Smooth muscle cell (in vitro differentiated cells): ENCODE results near the gene ORC4. TPM values are rescaled to one million over a fixed set of nuclear protein-coding genes. Genes with fewer than 3 reads are reported as not detected.

Experiments
- DNase-seq: peaks from one replicate; lab custom pipeline; 2025; ENCODE audit not compliant: unreplicated experiment; lab: John Stamatoyannopoulos, UW
- H2AFZ ChIP-seq: fragments of 200-600 bp; sonication (generic); 2 replicates; pipeline ENCODE4 v1.6.0; 2016; ENCODE audit warnings: antibody characterized with exemption, low read depth, mild to moderate bottlenecking
- H3F3A ChIP-seq: fragments of 200-600 bp; sonication (generic); 2 replicates; pipeline ENCODE4 v1.6.0; 2017; ENCODE audit warnings: antibody characterized with exemption, low read depth
- H3K27ac ChIP-seq: fragments of 200-600 bp; sonication (generic); 2 replicates; pipeline ENCODE4 v1.5.1; 2016; ENCODE audit warnings: low read depth, mild to moderate bottlenecking
- H3K27me3 ChIP-seq: fragments of 200-600 bp; sonication (generic); 2 replicates; pipeline ENCODE4 v1.6.1; 2016; ENCODE audit warnings: low read depth, mild to moderate bottlenecking
- H3K36me3 ChIP-seq: fragments of 200-600 bp; sonication (generic); 2 replicates; pipeline ENCODE4 v1.5.1; 2016; ENCODE audit warnings: low read depth
- H3K4me1 ChIP-seq: fragments of 200-600 bp; sonication (generic); 2 replicates; pipeline ENCODE4 v1.5.1; 2016; ENCODE audit warnings: low read depth
- H3K4me2 ChIP-seq: fragments of 200-600 bp; sonication (generic); 2 replicates; pipeline ENCODE4 v1.6.0; 2016; ENCODE audit warnings: mild to moderate bottlenecking
- H3K4me3 ChIP-seq: fragments of 200-600 bp; sonication (generic); 2 replicates; pipeline ENCODE4 v1.5.1; 2016; ENCODE audit warnings: mild to moderate bottlenecking
- H3K79me2 ChIP-seq: fragments of 200-600 bp; sonication (generic); 2 replicates; pipeline ENCODE4 v1.6.0; 2016; ENCODE audit warnings: low read depth, mild to moderate bottlenecking
- H3K9ac ChIP-seq: fragments of 200-600 bp; sonication (generic); 2 replicates; pipeline ENCODE4 v1.6.0; 2016; ENCODE audit warnings: low read depth
- H3K9me3 ChIP-seq: fragments of 200-600 bp; sonication (generic); replicated peaks from 2 replicates; pipeline ENCODE4 v1.5.1; 2016; ENCODE audit warnings: low read depth
- H4K20me1 ChIP-seq: fragments of 200-600 bp; sonication (generic); 2 replicates; pipeline ENCODE4 v1.6.0; 2016; ENCODE audit warnings: low read depth
- CTCF ChIP-seq: fragments of 200-600 bp; sonication (generic); IDR thresholded peaks from 2 replicates; pipeline ENCODE4 v1.5.1; 2017; ENCODE audit warnings: borderline replicate concordance, mild to moderate bottlenecking, antibody characterized with exemption; ENCODE audit not compliant: insufficient read depth, poor library complexity, severe bottlenecking
- WGBS: methylation state at CpG from one replicate; pipeline ENCODE4 v1.1.7; 2016; ENCODE audit warnings: low lambda C conversion rate; 5-methylcytosine and 5-hydroxymethylcytosine counted together
- polyA plus RNA-seq: library from polyadenylated mRNA; unstranded; fragments of >200 nt; fragmentation: Nextera tagmentation; extraction: Ambion mirVana; gene quantifications from 2 replicates; pipeline ENCODE4 v1.2.1, GENCODE V29; 2016
- total RNA-seq: library from RNA; depleted of rRNA; stranded (reverse); fragments of >200 nt; gene quantifications from 2 replicates; pipeline ENCODE4 v1.2.3, GENCODE V29; 2014

The ORC4 gene
- total and polyA plus RNA-seq, 2 experiments from 2014 or later, result 23.7 to 75.3 TPM

DNA sequence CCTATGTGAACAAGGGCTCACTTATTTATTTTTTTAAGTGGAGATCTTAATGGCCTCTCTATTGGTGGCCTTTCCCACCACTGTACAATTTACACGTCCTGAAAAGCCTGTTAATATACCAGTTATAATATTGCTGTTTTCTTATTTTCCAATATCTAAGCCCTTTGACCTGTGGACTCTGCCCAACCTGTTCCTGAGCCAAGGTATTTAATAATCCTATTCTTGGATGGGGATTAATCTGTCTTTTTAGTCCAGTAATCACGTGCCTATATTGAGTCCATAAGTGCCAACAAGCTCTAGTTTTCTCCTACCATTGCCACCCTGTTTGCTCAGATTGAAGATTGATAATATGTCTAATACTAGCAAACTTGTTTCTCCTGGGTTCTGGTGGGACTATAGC is 43.1 kb upstream of the ORC4 start:
- Histone ChIP-seq H4K20me1 (peaks cover 21% of the 10 kb centered on the region), H3K4me1 (no peaks in the 10 kb centered on the region), H3K4me2 (no peak overlapping the region), H3K9ac (no peak overlapping the region), H3K4me3 (no peak overlapping the region), H2AFZ (no peak overlapping the region), H3K36me3 (no peaks in the 10 kb centered on the region), H3K79me2 (peaks cover 17% of the 10 kb centered on the region), H3K9me3 (no peaks in the 10 kb centered on the region), H3F3A (no peaks in the 10 kb centered on the region), H3K27me3 (no peaks in the 10 kb centered on the region), H3K27ac (no peak overlapping the region)
- DNase-seq, result no peak
- TF ChIP-seq CTCF, result no peak
- WGBS, result 94% methylated on average over 2 of the region's 2 CpGs

DNA sequence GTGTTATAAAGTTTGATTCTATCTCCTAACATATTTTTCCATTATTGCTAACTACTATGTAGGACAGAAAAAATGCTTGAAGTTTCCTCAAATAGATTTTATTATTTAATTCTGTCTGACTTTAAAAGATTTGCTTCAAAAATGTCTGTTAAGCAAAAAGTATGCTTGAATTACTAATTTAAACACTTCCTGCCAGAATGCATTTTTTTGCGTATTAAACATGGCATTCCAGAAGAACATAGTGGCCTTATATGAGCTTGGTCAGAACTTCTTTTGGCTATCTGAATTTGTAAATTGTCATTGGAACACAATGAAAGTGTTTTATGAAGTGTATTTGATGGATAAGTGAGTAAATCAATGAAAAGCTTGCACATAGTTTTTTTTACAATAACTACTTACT is 38.1 kb upstream of the ORC4 start:
- WGBS, result 93% methylated on average over 1 of the region's 1 CpG
- H3K4me1 ChIP-seq, result no peaks in the 10 kb centered on the region
- no peaks in the 10 kb centered on the region for H3K36me3 ChIP-seq
- H4K20me1 ChIP-seq, result peaks cover 43% of the 10 kb centered on the region
- H2AFZ ChIP-seq, result no peak overlapping the region
- no peak for TF ChIP-seq CTCF
- no peaks in the 10 kb centered on the region for H3K27me3 ChIP-seq
- H3K9ac ChIP-seq, result no peak overlapping the region
- H3K27ac ChIP-seq, result no peak overlapping the region
- H3K4me3 ChIP-seq, result no peak overlapping the region
- DNase-seq, result no peak
- no peaks in the 10 kb centered on the region for H3F3A ChIP-seq
- H3K4me2 ChIP-seq, result no peak overlapping the region
- no peaks in the 10 kb centered on the region for H3K9me3 ChIP-seq
- H3K79me2 ChIP-seq, result peaks cover 61% of the 10 kb centered on the region

DNA sequence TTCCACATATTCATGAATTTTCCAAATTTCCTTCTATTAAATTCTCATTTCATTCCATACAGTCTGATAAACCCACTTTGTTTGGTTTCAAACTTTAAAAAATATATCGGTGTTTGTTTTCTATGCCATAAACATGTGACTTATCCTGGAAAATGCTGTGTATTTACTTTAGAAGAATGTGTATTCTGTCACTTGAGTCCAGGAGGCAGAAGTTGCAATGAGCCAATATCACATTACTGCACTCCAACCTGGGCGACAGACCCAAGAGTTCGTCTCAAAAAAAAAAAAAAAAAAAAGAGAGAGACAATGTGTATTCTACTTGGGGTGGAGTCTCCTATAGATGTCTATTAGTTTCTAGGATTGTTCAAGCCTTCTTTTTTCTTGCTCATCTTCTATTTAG is 32.1 kb upstream of the ORC4 start:
- Histone ChIP-seq H3K27me3 (no peaks in the 10 kb centered on the region), H3K36me3 (no peaks in the 10 kb centered on the region), H3K4me2 (no peak overlapping the region), H3K27ac (no peak overlapping the region), H3K4me1 (no peaks in the 10 kb centered on the region), H3K9me3 (no peaks in the 10 kb centered on the region), H3F3A (no peaks in the 10 kb centered on the region), H2AFZ (no peak overlapping the region), H3K9ac (no peak overlapping the region), H3K79me2 (peaks cover 72% of the 10 kb centered on the region), H3K4me3 (no peak overlapping the region), H4K20me1 (peaks cover 63% of the 10 kb centered on the region)
- WGBS, result 98% methylated on average over 3 of the region's 3 CpGs
- no peak for TF ChIP-seq CTCF
- DNase-seq, result no peak

- no peaks in the 10 kb centered on the region for H3K4me1 ChIP-seq
- no peak overlapping the region for H3K27ac ChIP-seq
- no peaks in the 10 kb centered on the region for H3F3A ChIP-seq
- H4K20me1 ChIP-seq, result peaks cover 58% of the 10 kb centered on the region
- no peak overlapping the region for H3K4me3 ChIP-seq
- H3K79me2 ChIP-seq, result peaks cover 56% of the 10 kb centered on the region
- no peak for DNase-seq
- no peaks in the 10 kb centered on the region for H3K27me3 ChIP-seq
- H3K36me3 ChIP-seq, result no peaks in the 10 kb centered on the region
- no peak overlapping the region for H2AFZ ChIP-seq
- H3K4me2 ChIP-seq, result no peak overlapping the region
- no peak for TF ChIP-seq CTCF
- no peak overlapping the region for H3K9ac ChIP-seq
- H3K9me3 ChIP-seq, result no peaks in the 10 kb centered on the region
These were observed 28.7 kb upstream of the ORC4 start for GRCh38 chr2:148049284-148049683.
